DLD1 (cell line): ENCODE measurements around the gene PCSK5.
"Not testable (repeated sequence)": the region's sequence is repeated elsewhere in the genome, so short reads cannot be mapped to it uniquely, and the experiment has no call there.

Experiments
- in situ Hi-C: cut with HindIII; loops from 2 replicates; pipeline ENCODE4 v1.10.0; 2017; ENCODE audit warnings: low sequenced_read_pairs

The PCSK5 gene

DNA sequence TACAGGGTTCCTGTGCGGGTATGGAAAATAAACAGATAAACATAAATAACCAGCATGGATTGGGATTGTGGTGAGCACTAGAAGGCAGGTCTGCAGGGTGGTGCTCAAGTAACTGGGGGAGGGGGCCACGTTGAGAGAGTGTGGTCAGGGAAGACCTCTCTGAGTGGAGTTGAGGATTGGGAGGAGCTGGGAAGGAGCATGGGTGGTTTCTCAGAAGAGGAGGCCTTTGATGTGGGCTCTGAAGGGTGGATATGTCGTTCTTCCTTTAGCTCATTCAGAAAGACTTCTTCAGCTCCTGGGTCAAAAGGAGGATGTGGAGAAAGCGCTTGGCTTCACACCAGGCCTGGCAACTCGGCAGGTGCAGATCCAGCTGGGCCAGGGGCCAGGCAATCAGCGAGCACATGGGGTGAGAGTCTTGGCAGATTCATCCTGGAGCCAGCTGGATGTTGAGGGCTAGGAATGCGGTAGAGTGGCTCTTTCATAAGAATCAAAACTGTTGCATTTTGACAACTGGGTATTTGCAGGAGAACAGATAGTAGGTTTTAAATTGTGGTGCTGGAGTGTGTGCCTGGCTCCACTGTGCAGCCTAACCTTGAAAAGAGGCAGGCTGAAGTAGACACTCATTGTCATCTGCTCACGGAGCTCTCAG lies 71.7 kb downstream of the PCSK5 start:
- in situ Hi-C loops, result no loop called here

DNA sequence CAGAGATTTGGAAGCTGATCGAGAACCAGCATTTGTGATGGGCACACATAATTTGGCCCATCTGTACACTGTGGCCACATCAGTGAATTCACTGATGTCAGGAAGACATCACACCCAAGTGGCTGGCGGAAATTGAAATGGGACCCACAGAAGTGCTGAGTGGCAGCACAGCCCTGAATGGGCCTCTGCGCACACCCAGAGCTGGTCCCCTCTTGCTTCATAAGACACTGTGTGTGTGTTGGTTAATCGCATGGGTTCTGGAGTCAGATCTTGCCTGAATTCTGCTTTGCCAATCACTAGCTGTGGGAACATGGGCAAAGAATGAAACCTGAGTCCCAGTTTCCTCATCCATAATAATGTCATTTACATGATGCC lies 72.2 kb downstream of the PCSK5 start:
- in situ Hi-C loops, result no loop called here

DNA sequence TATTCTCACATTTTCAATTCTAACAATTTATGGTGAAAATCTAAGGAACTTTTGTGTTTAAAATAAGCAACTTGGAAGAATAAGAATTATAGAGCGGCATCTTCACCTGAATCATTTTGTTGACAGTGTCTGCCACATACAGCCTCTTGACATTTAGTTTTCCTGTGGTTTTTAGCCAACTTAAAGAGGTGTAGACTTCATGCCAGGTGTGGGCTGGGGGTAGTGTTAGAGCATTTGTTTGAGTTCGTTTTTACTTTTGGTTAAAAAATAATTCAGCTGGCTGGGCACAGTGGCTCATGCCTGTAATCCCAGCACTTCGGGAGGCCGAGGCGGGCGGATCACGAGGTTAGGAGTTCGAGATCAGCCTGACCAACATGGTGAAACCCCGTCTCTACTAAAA lies 72.8 kb downstream of the PCSK5 start:
- in situ Hi-C loops, result not testable (repeated sequence)

DNA sequence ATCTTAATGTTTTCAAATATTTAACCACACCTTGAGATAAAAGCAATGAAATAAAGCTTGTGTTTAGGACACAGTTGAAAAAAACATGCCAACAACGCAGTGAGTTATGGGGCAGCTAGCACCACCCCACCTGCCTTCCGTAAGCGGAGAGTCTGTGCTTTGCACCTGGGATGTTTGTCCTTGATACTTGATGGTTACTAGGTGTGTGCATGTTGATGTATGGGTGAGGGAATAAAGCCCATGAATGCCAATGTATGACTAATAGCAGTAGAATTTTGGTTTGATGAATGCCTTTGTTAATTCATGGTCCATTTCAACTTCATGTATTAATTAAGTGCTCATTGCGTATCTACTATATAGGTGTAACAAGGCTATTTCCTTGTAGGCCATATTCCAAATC lies 74.0 kb downstream of the PCSK5 start:
- in situ Hi-C loops, result no loop called here

DNA sequence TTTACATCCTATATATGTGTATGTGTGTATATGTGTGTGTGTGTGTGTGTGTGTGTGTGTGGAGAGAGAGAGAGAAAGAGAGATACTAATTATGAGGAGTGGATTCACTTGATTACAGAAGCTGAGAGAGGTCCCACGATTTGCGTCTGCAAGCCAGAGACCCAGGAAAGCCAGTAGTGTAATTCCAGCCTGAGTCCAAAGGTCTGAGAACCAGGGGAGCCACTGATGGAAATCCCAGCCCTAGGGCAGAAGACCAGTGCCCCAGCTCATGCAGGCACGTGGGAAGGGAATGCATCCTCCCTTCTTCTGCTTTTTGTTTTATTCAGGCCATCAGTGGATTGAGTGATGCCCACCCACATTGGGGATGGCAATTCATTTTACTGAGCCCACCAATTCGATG lies 74.8 kb downstream of the PCSK5 start:
- in situ Hi-C loops, result no loop called here

DNA sequence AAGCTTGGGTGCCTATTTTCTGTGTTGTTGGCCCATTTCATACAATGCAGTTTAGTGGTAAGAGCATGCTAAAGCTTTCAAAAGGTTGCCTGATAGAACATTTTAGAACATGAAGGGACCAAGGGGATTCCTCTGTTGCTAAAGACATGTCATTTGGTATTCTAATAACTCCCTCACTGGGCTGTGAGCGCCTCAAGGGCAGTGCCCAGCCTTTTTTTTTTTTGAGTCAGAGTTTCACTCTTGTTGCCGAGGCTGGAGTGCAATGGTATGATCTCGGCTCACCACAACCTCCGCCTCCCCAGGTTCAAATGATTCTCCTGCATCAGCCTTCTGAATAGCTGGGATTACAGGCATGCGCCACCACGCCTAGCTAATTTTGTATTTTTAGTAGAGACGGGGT lies 77.1 kb downstream of the PCSK5 start:
- in situ Hi-C loops, result no loop called here

DNA sequence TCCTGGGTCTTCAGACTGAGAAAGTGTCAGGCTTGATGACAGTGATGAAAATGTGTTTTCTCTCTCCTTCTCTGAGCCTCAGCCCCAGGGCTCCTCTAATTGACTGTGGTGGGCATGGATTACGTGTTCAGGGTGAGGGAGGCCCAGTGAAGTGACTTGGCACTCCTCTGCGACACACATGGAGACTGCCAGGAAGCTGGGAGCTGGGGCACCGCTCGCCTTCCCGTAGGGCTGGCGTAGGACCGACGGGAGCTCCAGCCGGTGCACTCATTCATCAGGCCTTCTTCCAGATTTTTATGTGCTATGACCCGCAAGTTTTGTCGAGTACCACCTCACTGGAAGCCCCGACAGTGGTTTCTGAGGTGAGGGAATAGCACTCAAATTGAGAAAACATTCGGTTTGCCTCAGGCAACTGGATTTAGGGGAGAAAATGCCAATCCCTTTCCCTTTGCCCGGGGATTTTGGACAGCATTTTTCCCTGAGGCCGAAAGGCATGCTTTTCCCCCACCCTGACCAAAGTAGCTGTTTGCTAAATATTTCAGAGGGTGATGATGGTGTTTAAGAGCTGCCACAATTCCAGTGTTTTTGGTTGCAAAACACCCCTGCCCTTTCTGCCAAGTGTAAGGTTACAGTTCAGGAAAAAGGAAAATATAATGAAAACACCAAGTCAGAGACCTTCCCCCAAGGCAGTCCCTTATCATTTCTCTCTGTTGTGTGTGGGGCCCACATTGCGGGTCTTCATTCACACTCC lies 83.7 kb downstream of the PCSK5 start:
- in situ Hi-C loops, result no loop called here

DNA sequence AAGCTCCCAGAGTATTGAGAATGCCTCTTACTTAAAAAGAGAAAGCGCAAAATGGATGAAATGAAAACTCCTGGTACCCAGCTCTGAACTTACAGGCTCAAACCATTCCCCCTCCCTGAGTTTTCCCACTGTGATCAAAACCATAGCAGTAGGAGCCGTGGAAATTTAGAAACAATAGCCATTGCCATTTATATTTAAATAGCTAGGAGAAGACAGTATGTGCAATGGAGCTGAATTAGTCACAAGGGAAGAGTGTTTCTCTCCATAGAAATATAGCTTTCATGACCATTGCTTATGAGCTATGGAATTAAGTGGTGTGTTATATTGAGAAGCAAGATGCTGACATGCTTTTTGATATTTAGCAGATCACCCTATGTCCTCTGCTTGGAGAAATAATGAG lies 84.6 kb downstream of the PCSK5 start:
- in situ Hi-C loops, result no loop called here

DNA sequence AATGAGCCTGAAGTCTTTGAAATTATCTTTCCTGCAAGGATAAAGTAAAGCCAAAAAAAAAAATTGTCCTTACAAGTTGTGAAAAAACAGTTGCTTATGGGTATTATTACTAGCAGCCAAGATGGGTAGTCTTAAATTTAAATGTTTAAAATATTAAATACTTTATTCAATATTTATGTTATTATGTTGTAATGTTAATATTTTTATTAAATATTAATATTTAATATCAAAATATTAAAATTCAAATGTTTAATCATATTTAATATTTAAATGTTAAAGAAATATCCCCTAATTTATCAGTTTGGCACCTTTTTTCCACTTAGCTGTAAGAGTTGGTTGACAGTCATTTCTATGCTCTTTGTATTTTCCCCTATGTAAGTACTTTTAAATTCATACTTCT lies 86.1 kb downstream of the PCSK5 start:
- in situ Hi-C loops, result no loop called here

DNA sequence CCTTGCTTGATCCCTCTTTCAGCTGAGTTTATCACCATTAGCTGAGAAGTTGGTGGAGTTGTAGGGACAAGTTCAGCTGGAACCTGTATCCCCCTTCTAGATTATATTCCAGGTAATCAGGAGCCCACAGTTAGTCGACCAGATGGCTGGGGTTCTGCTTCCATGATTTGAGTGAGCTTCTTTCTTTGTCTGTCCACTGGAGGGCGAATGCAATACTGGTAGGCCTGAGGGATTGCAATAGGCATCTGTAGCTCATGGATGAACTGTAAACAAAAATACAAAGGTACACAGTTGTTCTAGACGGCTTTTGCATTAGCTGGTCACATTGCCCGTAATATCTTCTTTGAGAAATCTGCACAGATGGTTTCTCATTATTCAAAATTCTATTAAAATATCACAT lies 88.9 kb downstream of the PCSK5 start:
- in situ Hi-C loops, result no loop called here

DNA sequence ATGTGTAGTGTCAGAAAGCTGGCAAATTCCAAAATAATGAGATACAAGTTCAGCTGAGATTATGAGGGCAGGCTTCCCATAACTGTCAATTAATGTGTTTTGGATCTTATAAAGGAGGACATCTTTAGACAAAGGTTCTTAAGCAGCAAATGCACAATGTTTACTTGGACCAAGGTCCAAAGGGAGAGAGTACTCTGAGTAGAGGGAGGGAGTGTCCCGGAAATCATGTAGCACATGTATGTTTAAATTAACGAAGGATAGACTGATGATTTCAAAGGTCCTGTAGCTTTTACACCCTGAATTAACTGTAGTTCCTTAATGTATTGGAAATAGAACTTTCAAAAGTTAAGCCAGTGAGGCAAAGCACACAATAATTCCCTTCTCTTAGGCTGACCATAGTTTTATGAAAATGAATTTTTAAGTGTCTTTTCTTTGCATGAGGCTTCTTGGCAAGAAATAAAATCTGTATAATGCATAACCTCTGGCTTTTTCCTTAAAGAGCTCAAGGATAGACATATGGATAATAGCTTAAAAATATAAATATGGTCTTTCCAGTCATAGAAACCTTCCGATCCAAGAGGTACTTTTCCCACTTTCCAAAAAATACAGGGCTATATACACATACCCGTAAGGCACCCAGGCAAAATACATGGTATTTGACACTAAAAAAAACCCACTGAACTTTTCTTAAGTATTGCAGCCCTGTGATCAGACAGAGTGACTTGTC lies 93.0 kb downstream of the PCSK5 start:
- in situ Hi-C loops, result no loop called here

DNA sequence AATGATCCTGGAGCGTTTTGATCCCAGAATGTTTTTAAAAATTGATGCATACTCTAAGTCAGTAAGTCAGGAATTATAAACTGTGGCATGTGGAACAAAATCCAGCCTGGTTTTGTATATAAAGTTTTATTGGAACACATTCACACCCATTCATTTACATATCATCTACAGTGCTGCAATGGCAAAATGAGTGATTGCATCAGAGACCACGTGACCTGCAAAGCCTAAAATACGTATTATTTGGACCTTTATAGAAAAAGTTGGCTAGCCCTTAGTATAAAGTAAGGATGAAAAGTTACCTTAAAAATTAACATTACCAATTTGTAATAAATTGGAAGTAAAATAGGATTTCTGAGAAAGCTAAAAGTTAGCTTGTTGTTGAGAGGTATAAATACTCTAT lies 95.0 kb downstream of the PCSK5 start:
- in situ Hi-C loops, result no loop called here

DNA sequence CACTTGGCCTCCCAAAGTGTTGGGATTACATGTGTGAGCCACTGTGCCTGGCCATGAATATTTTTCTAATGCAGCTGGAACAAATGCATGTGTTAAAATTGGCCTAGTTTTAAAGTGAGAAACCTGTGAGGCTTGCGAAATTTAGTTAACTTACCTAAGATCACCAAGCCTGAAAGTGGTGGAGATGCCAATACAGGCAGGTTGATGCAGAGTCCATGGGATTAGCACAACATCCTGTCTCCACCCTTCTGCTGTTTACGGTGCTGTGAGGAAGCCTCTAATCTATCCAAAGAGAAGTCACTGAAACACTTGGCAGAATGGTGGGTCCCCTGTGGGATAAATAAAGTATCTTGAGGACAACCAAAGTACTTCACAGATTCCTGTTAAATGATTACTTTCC lies 98.2 kb downstream of the PCSK5 start:
- in situ Hi-C loops, result no loop called here

DNA sequence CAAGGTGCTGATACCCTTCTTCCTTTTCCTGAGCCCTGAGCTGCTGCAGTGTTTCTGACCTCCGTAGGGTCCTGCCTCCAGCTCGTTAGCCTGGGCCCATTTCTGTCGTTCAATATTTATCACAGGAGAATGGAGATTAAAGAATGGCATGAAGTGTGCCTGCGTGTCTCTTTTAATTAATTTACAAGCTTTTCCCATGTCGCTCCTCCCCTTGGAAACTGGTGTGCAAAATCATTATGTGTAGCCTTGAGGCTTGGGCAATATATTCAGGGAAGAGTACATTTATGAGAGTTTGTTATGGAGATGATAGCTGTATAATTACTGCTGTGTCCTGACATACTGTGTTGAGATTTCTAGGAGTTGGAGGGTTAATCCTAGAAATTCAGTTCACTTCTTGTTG lies 99.7 kb downstream of the PCSK5 start:
- in situ Hi-C loops, result no loop called here

DNA sequence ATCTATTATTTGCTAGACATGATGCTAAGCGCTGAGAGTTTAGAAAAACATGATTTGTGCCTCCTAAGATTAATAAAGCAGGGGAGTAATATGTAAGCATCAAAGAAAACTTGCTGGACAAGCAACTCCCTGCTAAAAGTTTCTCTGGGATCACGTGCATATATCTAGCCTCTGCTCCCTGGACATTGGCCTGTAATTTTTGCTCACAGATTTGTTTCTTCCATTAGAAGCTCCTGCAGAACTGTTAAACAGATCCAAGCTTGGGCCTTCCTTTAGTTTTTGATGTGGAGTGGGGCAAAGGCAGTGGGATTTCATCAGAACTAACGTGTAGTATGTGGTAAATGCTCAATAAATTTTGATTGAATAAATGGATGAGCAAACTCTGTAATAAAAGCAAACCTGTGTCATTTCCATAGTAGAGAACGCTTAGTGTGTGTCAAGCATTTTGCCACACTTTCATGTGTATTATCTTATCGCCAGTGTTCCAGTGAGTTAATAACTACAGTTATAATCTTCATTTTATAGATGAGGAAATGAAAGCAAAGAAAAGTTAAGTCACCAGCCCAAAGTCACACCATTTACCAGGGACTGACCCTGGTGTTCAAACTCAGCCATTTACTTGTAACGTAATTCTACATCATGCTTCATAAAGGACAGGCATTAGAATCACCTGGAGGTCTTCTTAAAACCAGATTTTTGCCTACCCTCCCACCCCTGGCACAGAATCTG lies 100.3 kb downstream of the PCSK5 start:
- in situ Hi-C loops, result no loop called here

DNA sequence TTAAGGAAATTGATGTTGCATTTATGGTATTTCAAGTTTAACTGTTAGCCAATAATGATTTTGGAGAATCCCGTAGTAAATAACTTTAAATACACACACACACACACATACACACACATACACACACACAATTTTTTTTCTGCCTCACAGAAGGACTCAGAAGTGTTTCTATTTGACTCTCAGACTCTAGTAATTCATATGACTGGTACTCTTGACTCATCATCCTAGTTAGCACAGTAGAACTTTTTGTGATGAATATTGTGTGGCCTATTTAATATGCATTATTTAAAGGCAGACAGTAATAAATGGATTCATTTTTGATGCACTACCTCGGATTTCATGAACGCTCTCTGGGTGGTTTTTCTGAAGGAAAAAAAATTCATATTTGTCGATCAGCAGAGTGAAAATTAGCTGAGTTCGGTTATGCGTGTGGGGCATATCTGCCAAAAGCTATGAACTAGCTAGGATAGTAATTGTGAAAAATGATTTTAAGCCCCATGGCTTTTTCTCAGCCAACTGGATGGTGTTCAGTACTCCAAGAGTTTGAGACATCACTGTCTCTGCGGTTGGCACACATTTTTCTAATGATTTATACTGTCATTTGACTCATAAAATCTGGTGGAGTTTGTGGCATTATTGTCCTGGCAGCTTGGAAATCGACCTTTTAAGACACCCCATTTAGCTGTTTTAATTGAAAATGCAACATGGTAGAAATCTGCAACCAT lies 102.2 kb downstream of the PCSK5 start:
- in situ Hi-C loops, result no loop called here

DNA sequence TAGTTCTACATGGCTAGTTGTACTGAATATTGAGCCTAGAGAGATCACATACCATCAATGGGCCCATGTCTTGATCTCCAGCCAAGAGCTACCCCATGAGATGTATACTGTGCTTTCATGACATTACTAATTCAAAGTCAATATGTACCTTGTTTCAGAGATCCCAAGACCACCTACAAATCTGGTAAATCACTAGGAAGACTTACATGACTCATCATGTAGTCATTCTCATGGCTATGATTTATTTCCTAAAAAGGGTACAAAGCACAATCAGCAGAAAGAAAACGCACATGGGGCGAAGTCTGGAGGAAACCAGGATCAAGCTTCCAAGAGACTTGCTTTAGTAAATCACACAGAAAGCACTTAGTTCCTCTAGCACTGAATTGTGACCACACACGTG lies 103.0 kb downstream of the PCSK5 start:
- in situ Hi-C loops, result no loop called here

DNA sequence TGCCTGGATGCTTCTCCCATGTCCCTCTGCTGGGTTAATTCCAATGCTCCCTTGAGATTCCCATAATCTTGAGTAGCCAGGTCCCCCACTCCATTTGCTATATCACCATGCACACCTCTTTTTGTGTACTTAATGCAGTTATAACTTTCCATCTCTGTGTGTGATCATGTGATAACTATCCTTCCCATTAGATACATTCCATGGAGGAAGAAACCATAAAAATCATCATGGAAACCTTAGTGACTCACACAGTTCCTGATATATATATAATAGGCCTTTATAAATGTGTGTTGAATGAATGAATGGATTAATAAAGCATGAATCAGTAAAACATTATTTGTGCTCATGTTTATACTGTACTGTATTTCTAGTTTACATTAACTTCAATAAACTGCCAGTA lies 104.6 kb downstream of the PCSK5 start:
- in situ Hi-C loops, result no loop called here

DNA sequence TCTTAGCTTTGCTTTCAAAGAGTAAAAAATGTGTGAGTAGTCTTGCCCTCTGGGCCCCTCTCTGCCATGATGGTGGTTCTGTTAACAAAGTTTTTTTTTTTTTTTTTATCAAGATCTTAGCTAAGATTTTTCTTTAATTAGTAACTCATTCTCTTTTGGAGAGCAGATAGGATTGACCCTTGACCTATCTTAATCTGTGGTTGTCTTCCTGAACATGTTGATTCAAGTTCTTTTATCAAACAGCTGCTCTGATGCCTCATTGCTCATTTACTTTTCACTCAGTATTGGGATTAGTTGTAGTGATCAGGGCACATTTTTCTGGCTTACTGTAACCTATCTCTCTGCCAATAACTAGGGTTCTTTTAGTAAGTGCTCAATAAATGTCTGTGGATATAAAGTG lies 106.3 kb downstream of the PCSK5 start:
- in situ Hi-C loops, result no loop called here

DNA sequence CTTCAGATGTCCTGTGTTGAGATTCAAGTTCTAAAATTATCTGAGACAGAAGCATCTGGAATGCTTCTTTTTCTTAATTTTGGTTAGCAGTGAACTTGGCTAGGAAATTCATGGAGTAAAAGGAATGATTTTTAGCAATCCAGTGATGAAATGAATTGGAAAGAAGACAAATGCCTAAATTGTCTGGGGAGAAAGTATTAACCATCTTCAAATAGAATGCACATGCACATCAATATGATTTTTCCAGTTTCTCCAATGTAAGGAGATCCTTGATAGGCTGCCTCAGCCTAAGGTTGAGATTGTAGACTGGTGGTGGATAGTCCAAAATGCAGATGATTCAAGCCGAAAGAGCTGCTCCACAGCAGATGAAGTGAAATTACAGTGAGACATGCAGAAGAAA lies 106.7 kb downstream of the PCSK5 start:
- in situ Hi-C loops, result no loop called here
